GM12878 (cell line): ENCODE measurements around the gene MKNK1. TPM values are rescaled to one million over a fixed set of nuclear protein-coding genes. Genes with fewer than 3 reads are reported as not detected.
A peak's percentile ranks its signal among the peaks of the same experiment; 100 is the strongest.

Source experiments
- ATAC-seq: fragments of 200-7000 bp; cut with Tn5 transposase; 3 replicates; pipeline ENCODE4 v1.9.1; 2020; ENCODE audit warnings: mild to moderate bottlenecking, moderate library complexity
- BruUV-seq: library from RNA; stranded (reverse); fragments of 400-500 nt; replicated peaks from 2 replicates; lab custom pipeline; 2021; lab: Mats Ljungman, UMichigan
- CTCF ChIA-PET: fragments of 300-600 bp; sonication (Branson Sonifier 250); formaldehyde crosslinking; extraction: SDS; loops from one replicate; lab custom pipeline; 2021; ENCODE audit warnings: inconsistent platforms; lab: Yijun Ruan, JAX
- POLR2A ChIA-PET: fragments of 350-600 bp; formaldehyde crosslinking; extraction: SDS; loops from one replicate; lab custom pipeline; 2021; ENCODE audit warnings: inconsistent platforms; lab: Charles Lee
- RAD21 ChIA-PET: fragments of 300-600 bp; sonication (Branson Sonifier 250); formaldehyde crosslinking; loops from one replicate; lab custom pipeline; 2023; ENCODE audit warnings: antibody characterized with exemption; ENCODE audit not compliant: unreplicated experiment; lab: Charles Lee
- SMC1A ChIA-PET: fragments of 300-600 bp; sonication (Branson Sonifier 250); formaldehyde crosslinking; loops from one replicate; lab custom pipeline; 2023; ENCODE audit not compliant: unreplicated experiment, uncharacterized antibody; lab: Charles Lee
- DNase-seq: peaks from one replicate; pipeline ENCODE4 v3.0.0-alpha.2; 2011; ENCODE audit warnings: low read depth, low spot score
- FAIRE-seq: peaks from 3 replicates; lab custom pipeline; 2011; peaks lifted over from hg19 to GRCh38; lab: Jason Lieb, UNC
- H2AFZ ChIP-seq: 2 replicates; pipeline ENCODE4 v1.6.0; 2011; ENCODE audit warnings: low read depth, low read length, control low read depth; ENCODE audit not compliant: control insufficient read depth
- H3K27ac ChIP-seq: 2 replicates; pipeline ENCODE4 v1.5.1; 2011; ENCODE audit warnings: control low read depth; ENCODE audit not compliant: control insufficient read depth, insufficient read depth
- H3K27me3 ChIP-seq, 2 experiments: replicated peaks in 1 of 2; 2 replicates each; pipeline versions ENCODE4 v1.6.0 to v1.6.1; 2011; ENCODE audit warnings: low read length in 1 of 2; ENCODE audit not compliant: control insufficient read depth in 2 of 2, insufficient read depth in 2 of 2
- H3K36me3 ChIP-seq, 2 experiments: 2 replicates each; pipeline ENCODE4 v1.5.1; 2011; ENCODE audit warnings: low read length in 1 of 2; ENCODE audit not compliant: control insufficient read depth in 2 of 2, insufficient read depth in 2 of 2
- H3K4me1 ChIP-seq: 2 replicates; pipeline ENCODE4 v1.6.1; 2011; ENCODE audit warnings: mild to moderate bottlenecking, low read length, moderate library complexity, mixed read lengths; ENCODE audit not compliant: control insufficient read depth, insufficient read depth
- H3K4me2 ChIP-seq: 2 replicates; pipeline ENCODE4 v1.6.0; 2011; ENCODE audit warnings: control low read depth; ENCODE audit not compliant: control insufficient read depth, insufficient read depth
- H3K4me3 ChIP-seq: fragments of 200-600 bp; sonication (generic); 2 replicates; pipeline ENCODE4 v1.5.1; 2016
- H3K79me2 ChIP-seq: 2 replicates; pipeline ENCODE4 v1.6.0; 2011; ENCODE audit warnings: low read length; ENCODE audit not compliant: control insufficient read depth, insufficient read depth
- H3K9ac ChIP-seq: 2 replicates; pipeline ENCODE4 v1.8.0; 2011; ENCODE audit warnings: low read length, control low read depth, mixed read lengths; ENCODE audit not compliant: control insufficient read depth, insufficient read depth
- H3K9me3 ChIP-seq: replicated peaks from 3 replicates; pipeline ENCODE4 v1.5.1; 2011; ENCODE audit warnings: mild to moderate bottlenecking, low read length; ENCODE audit not compliant: control insufficient read depth, insufficient read depth
- H4K20me1 ChIP-seq: 2 replicates; pipeline ENCODE4 v1.6.0; 2011; ENCODE audit not compliant: control insufficient read depth, insufficient read depth
- CEBPB ChIP-seq, 2 experiments: fragments of 150-350 bp in 1 of 2; IDR thresholded peaks; 2 replicates each; pipeline ENCODE4 v1.6.1; 2012 to 2014; ENCODE audit warnings: low read depth in 2 of 2, low read length in 2 of 2, borderline replicate concordance in 1 of 2, inconsistent platforms in 1 of 2
- DPF2 ChIP-seq: fragments of 450-650 bp; IDR thresholded peaks from 2 replicates; pipeline ENCODE4 v1.6.1; 2017; ENCODE audit warnings: mild to moderate bottlenecking
- E2F8 ChIP-seq: fragments of 450-650 bp; IDR thresholded peaks from 2 replicates; pipeline ENCODE4 v1.6.1; 2018; ENCODE audit warnings: mild to moderate bottlenecking, low read depth, moderate library complexity; ENCODE audit not compliant: partially characterized antibody
- ETV6 ChIP-seq, 2 experiments: fragments of 450-650 bp in 1 of 2; IDR thresholded peaks in 1 of 2; conservative IDR thresholded peaks in 1 of 2; 2 replicates each; pipeline ENCODE4 v1.6.1; 2014; ENCODE audit warnings: antibody characterized with exemption in 1 of 2, borderline replicate concordance in 1 of 2, low read depth in 1 of 2, mild to moderate bottlenecking in 1 of 2, moderate library complexity in 1 of 2
- HDAC6 ChIP-seq: fragments of 200-600 bp; sonication (generic); IDR thresholded peaks from one replicate; pipeline ENCODE4 v1.8.0; 2017; ENCODE audit warnings: antibody characterized with exemption; ENCODE audit not compliant: unreplicated experiment
- IRF5 ChIP-seq: fragments of 450-650 bp; IDR thresholded peaks from 2 replicates; pipeline ENCODE4 v1.6.1; 2017; ENCODE audit warnings: borderline replicate concordance
- LARP7 ChIP-seq: fragments of 450-650 bp; IDR thresholded peaks from 2 replicates; pipeline ENCODE4 v1.6.1; 2017; ENCODE audit warnings: mild to moderate bottlenecking
- NFIC ChIP-seq: IDR thresholded peaks from 2 replicates; pipeline ENCODE4 v1.6.1; 2012; ENCODE audit warnings: low read depth, mild to moderate bottlenecking, inconsistent platforms, low read length, moderate library complexity
- PBX3 ChIP-seq: IDR thresholded peaks from 2 replicates; pipeline ENCODE4 v1.6.1; 2011; ENCODE audit warnings: mild to moderate bottlenecking, low read depth, low read length, moderate library complexity; ENCODE audit not compliant: insufficient replicate concordance
- POLR2AphosphoS5 ChIP-seq: IDR thresholded peaks from 2 replicates; pipeline ENCODE4 v1.6.1; 2011; ENCODE audit warnings: mild to moderate bottlenecking, low read length, inconsistent platforms
- SMARCA5 ChIP-seq: fragments of 450-650 bp; IDR thresholded peaks from 2 replicates; pipeline ENCODE4 v1.6.1; 2017; ENCODE audit warnings: mild to moderate bottlenecking
- YY1 ChIP-seq: IDR thresholded peaks from 2 replicates; pipeline ENCODE4 v1.6.1; 2011; ENCODE audit warnings: low read depth, mild to moderate bottlenecking, low read length
- ZBTB33 ChIP-seq: fragments of 450-650 bp; IDR thresholded peaks from 2 replicates; pipeline ENCODE4 v1.6.1; 2017; ENCODE audit warnings: mild to moderate bottlenecking
- ZBTB4 ChIP-seq: fragments of 450-650 bp; formaldehyde crosslinking; IDR thresholded peaks from 2 replicates; pipeline ENCODE4 v1.4.0; 2022; ENCODE audit warnings: mild to moderate bottlenecking, moderate library complexity
- WGBS: methylation state at CpG from one replicate; pipeline ENCODE4 v1.1.6; 2016; ENCODE audit warnings: low lambda C conversion rate; ENCODE audit not compliant: insufficient replicate concordance, insufficient coverage; ENCODE audit errors: missing lambda C conversion rate; 5-methylcytosine and 5-hydroxymethylcytosine counted together
- in situ Hi-C: fragments of 300-500 bp; cut with MboI; formaldehyde crosslinking; loops from 9 replicates; pipeline ENCODE4 v1.14.3; 2018; ENCODE audit warnings: mixed read lengths
- intact Hi-C: fragments of 100-400 bp; cut with micrococcal nuclease; formaldehyde crosslinking; loops from one replicate; pipeline ENCODE4 v1.14.2; 2022; ENCODE audit not compliant: unreplicated experiment
- polyA plus RNA-seq, 11 experiments: library from polyadenylated mRNA; depleted of rRNA in 4 of 11; unstranded in 6 of 11; stranded (reverse) in 5 of 11; fragments of >200 nt; fragmentation: Nextera tagmentation in 4 of 11; fragmentation: Illumina TruSeq in 1 of 11; extraction: Ambion mirVana in 4 of 11; extraction: Trizol in 1 of 11; gene quantifications; 1 replicate in 1 of 11; 2 replicates in 10 of 11; pipeline versions ENCODE4 v1.2.1 to v1.2.3, GENCODE V29; 2011 to 2016; ENCODE audit warnings: inconsistent platforms in 2 of 11, missing spikeins in 2 of 11, low read depth in 1 of 11
- total RNA-seq, 4 experiments: library from RNA; depleted of rRNA in 3 of 4; stranded (reverse); fragments of >200 nt in 3 of 4; fragmentation: Illumina TruSeq in 1 of 4; extraction: Trizol in 1 of 4; gene quantifications; 2 replicates each; pipeline versions ENCODE4 v1.2.1 to v1.2.3, GENCODE V29; 2013 to 2021

MKNK1 gene
- total and polyA plus RNA-seq, 10 of the 15 experiments (the other 5 are each of a cell fraction or from before 2014, with no cell fraction given): 13.7 to 29.9 (median 26.5) TPM

GRCh38 chr1:46639547-46639946, 35.5 kb upstream of the MKNK1 start:
- RAD21 ChIA-PET: no interaction called here
- Histone ChIP-seq H3K27ac (no peak overlapping the region), H4K20me1 (no peaks in the 10 kb centered on the region), H2AFZ (no peak overlapping the region), H3K4me2 (no peak overlapping the region), H3K9ac (no peak overlapping the region), H3K4me1 (no peaks in the 10 kb centered on the region), H3K36me3 (peaks cover 2 to 4% of the 10 kb centered on the region in 2 experiments; a peak in 2 of 4 replicates), H3K9me3 (no peaks in the 10 kb centered on the region), H3K79me2 (no peaks in the 10 kb centered on the region), H3K27me3 (no peaks in the 10 kb centered on the region), H3K4me3 (no peak overlapping the region)
- SMC1A ChIA-PET: no interaction called here
- POLR2A ChIA-PET: no interaction called here
- in situ Hi-C loops: no loop called here
- BruUV-seq: no TSS peak
- intact Hi-C loops: no loop called here
- ATAC-seq (no peak), DNase-seq (no peak), FAIRE-seq (peak; percentile 65)
- CTCF ChIA-PET: no interaction called here
- 100% methylated on average over 1 of the region's 1 CpG for WGBS
- TF ChIP-seq POLR2AphosphoS5 (no peak), ZBTB4 (CRISPR knock-in tag) (no peak), ETV6 (conservative IDR thresholded peaks at IDR 0.05 in 1 of 2, IDR thresholded peaks at IDR 0.05 in 1 of 2; ENCODE audit: borderline replicate concordance in 1 of 2, low read depth in 1 of 2) (no peak), PBX3 (no peak), E2F8 (no peak), LARP7 (no peak), HDAC6 (no peak), CEBPB (IDR thresholded peaks at IDR 0.05; ENCODE audit: borderline replicate concordance in 1 of 2, low read depth in 2 of 2, low read length in 2 of 2) (no peak), DPF2 (no peak), IRF5 (no peak), SMARCA5 (no peak), YY1 (no peak), ZBTB33 (no peak), NFIC (no peak)
